HepG2 (cell line): Measurements from ENCODE around the gene PCNT. TPM values are rescaled to one million over a fixed set of nuclear protein-coding genes. Genes with fewer than 3 reads are reported as not detected.

Experiments used
- ATF7 ChIP-seq, 2 experiments: fragments of 450-650 bp in 1 of 2; sonication (generic) in 1 of 2; formaldehyde crosslinking in 1 of 2; IDR thresholded peaks; 2 replicates each; pipeline versions ENCODE4 v1.4.0 to v1.6.1; 2016 to 2020; ENCODE audit warnings: antibody characterized with exemption in 1 of 2, mild to moderate bottlenecking in 1 of 2, missing genetic modification reagents in 1 of 2
- DMTF1 ChIP-seq: sonication (generic); formaldehyde crosslinking; IDR thresholded peaks from 2 replicates; pipeline ENCODE4 v1.4.0; 2020; ENCODE audit warnings: mild to moderate bottlenecking, missing genetic modification reagents
- ELF1 ChIP-seq: sonication (generic); formaldehyde crosslinking; IDR thresholded peaks from 2 replicates; pipeline ENCODE4 v1.4.0; 2020; ENCODE audit warnings: missing genetic modification reagents
- FOXK2 ChIP-seq: fragments of 450-650 bp; IDR thresholded peaks from 2 replicates; pipeline ENCODE4 v1.6.1; 2016
- GLI4 ChIP-seq: sonication (generic); formaldehyde crosslinking; IDR thresholded peaks from 2 replicates; pipeline ENCODE4 v1.5.1; 2020; ENCODE audit warnings: missing genetic modification reagents, mild to moderate bottlenecking, moderate library complexity, borderline replicate concordance
- GZF1 ChIP-seq: sonication (generic); formaldehyde crosslinking; IDR thresholded peaks from 2 replicates; pipeline ENCODE4 v1.5.1; 2020; ENCODE audit warnings: mild to moderate bottlenecking, missing genetic modification reagents
- HMGXB4 ChIP-seq, 2 experiments: sonication (generic) in 1 of 2; formaldehyde crosslinking in 1 of 2; IDR thresholded peaks; 2 replicates each; pipeline versions ENCODE4 v1.4.0 to v1.6.1; 2018 to 2020; ENCODE audit warnings: missing genetic modification reagents in 2 of 2, borderline replicate concordance in 1 of 2, low read depth in 1 of 2, mild to moderate bottlenecking in 1 of 2, missing biosample characterization in 1 of 2
- ISX ChIP-seq: sonication (generic); formaldehyde crosslinking; conservative IDR thresholded peaks from 2 replicates; pipeline ENCODE4 v1.5.0; 2020; ENCODE audit warnings: missing genetic modification reagents
- KDM5B ChIP-seq: sonication (generic); formaldehyde crosslinking; IDR thresholded peaks from 2 replicates; pipeline ENCODE4 v1.4.0; 2020; ENCODE audit warnings: missing genetic modification reagents, mild to moderate bottlenecking, borderline replicate concordance
- KLF15 ChIP-seq: sonication (generic); formaldehyde crosslinking; IDR thresholded peaks from 2 replicates; pipeline ENCODE4 v1.8.1; 2023; ENCODE audit warnings: borderline replicate concordance, mild to moderate bottlenecking, inconsistent platforms, missing genetic modification reagents, mixed read lengths
- NRL ChIP-seq: sonication (generic); formaldehyde crosslinking; IDR thresholded peaks from 2 replicates; pipeline ENCODE4 v1.5.0; 2020; ENCODE audit warnings: missing genetic modification reagents, mild to moderate bottlenecking, moderate library complexity, borderline replicate concordance
- PREB ChIP-seq: sonication (generic); formaldehyde crosslinking; IDR thresholded peaks from 2 replicates; pipeline ENCODE4 v1.4.0; 2020; ENCODE audit warnings: missing genetic modification reagents
- RBM22 ChIP-seq: fragments of 200-400 bp; formaldehyde crosslinking; optimal IDR thresholded peaks from 2 replicates; pipeline ENCODE3; 2017; ENCODE audit warnings: mild to moderate bottlenecking, low read length, moderate library complexity
- SMC3 ChIP-seq: IDR thresholded peaks from 2 replicates; pipeline ENCODE4 v1.6.1; 2011; ENCODE audit warnings: low read length, improper control_type of control experiment
- SNAI1 ChIP-seq: sonication (generic); formaldehyde crosslinking; IDR thresholded peaks from 2 replicates; pipeline ENCODE4 v1.5.0; 2020; ENCODE audit warnings: mild to moderate bottlenecking, missing genetic modification reagents, borderline replicate concordance
- ZFX ChIP-seq: sonication (generic); formaldehyde crosslinking; IDR thresholded peaks from 2 replicates; pipeline ENCODE4 v1.4.0; 2020; ENCODE audit warnings: mild to moderate bottlenecking, low read depth, missing genetic modification reagents, moderate library complexity
- ZNF232 ChIP-seq: sonication (generic); formaldehyde crosslinking; IDR thresholded peaks from 2 replicates; pipeline ENCODE4 v1.4.0; 2020; ENCODE audit warnings: missing genetic modification reagents, borderline replicate concordance
- ZNF256 ChIP-seq: sonication (generic); formaldehyde crosslinking; conservative IDR thresholded peaks from 2 replicates; pipeline ENCODE4 v1.4.0; 2020; ENCODE audit warnings: missing genetic modification reagents
- ZNF329 ChIP-seq: sonication (generic); formaldehyde crosslinking; IDR thresholded peaks from 2 replicates; pipeline ENCODE4 v1.9.0; 2021; ENCODE audit warnings: low read depth, mild to moderate bottlenecking, missing genetic modification reagents
- ZNF562 ChIP-seq: sonication (generic); formaldehyde crosslinking; IDR thresholded peaks from 2 replicates; pipeline ENCODE4 v1.8.0; 2022; ENCODE audit warnings: missing genetic modification reagents, borderline replicate concordance
- ZNF644 ChIP-seq: IDR thresholded peaks from 2 replicates; pipeline ENCODE4 v1.6.1; 2016; ENCODE audit warnings: low read depth
- polyA plus RNA-seq, 8 experiments: library from polyadenylated mRNA; depleted of rRNA in 3 of 8; stranded (reverse) in 7 of 8; unstranded in 1 of 8; fragments of >200 nt; fragmentation: Illumina TruSeq in 4 of 8; extraction: Trizol in 4 of 8; gene quantifications; 2 replicates each; pipeline versions ENCODE4 v1.2.1 to v1.2.3, GENCODE V29; 2011 to 2016; ENCODE audit warnings: low read depth in 4 of 8, missing spikeins in 1 of 8, mixed read lengths in 1 of 8; ENCODE audit not compliant: insufficient read depth in 1 of 8
- total RNA-seq, 5 experiments: library from RNA; depleted of rRNA; stranded (reverse); fragments of >200 nt; fragmentation: Illumina TruSeq; extraction: Trizol; gene quantifications; 2 replicates each; pipeline ENCODE4 v1.2.3, GENCODE V29; 2016; ENCODE audit warnings: low read depth in 1 of 5
- TF ChIP-seq, protein P1 (sequence below): sonication (generic); formaldehyde crosslinking; IDR thresholded peaks from 2 replicates; pipeline ENCODE4 v1.4.0; 2020; ENCODE audit warnings: mild to moderate bottlenecking, missing genetic modification reagents, borderline replicate concordance

The PCNT gene
- total and polyA plus RNA-seq, 2 of the 13 experiments (the other 11 are each of a cell fraction or from before 2014, with no cell fraction given) = 5.6 to 12.4 TPM

GRCh38 chr21:46325073-46325912 is 1.3 kb downstream of the PCNT start (continued):
- no peak for TF ChIP-seq DMTF1 (CRISPR knock-in tag)
- TF ChIP-seq ZNF256 (CRISPR knock-in tag) = no peak
- no peak for TF ChIP-seq ISX (CRISPR knock-in tag)
- no peak for TF ChIP-seq ZNF562 (CRISPR knock-in tag)
- no peak for TF ChIP-seq RBM22
- no peak for TF ChIP-seq NRL (CRISPR knock-in tag)
- no peak for TF ChIP-seq KLF15 (CRISPR knock-in tag)
- no peak for TF ChIP-seq ATF7 (IDR thresholded peaks at IDR 0.05)
- TF ChIP-seq ATF7 (CRISPR knock-in tag; IDR thresholded peaks at IDR 0.05) = 0 out of 2 replicates have a peak, but pooled peaks have one; percentile 24
- TF ChIP-seq ZNF329 (CRISPR knock-in tag) = no peak
- TF ChIP-seq, protein P1, sequence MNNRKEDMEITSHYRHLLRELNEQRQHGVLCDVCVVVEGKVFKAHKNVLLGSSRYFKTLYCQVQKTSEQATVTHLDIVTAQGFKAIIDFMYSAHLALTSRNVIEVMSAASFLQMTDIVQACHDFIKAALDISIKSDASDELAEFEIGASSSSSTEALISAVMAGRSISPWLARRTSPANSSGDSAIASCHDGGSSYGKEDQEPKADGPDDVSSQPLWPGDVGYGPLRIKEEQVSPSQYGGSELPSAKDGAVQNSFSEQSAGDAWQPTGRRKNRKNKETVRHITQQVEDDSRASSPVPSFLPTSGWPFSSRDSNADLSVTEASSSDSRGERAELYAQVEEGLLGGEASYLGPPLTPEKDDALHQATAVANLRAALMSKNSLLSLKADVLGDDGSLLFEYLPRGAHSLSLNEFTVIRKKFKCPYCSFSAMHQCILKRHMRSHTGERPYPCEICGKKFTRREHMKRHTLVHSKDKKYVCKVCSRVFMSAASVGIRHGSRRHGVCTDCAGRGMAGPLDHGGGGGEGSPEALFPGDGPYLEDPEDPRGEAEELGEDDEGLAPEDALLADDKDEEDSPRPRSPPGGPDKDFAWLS = no peak
- TF ChIP-seq ELF1 (CRISPR knock-in tag) = no peak
- no peak for TF ChIP-seq SNAI1 (CRISPR knock-in tag)
- TF ChIP-seq GZF1 = no peak
- TF ChIP-seq GLI4 (CRISPR knock-in tag) = no peak
- peak in 1 of 2 experiments; percentile 76; a peak in 2 of 4 replicates for TF ChIP-seq HMGXB4 (CRISPR knock-in tag; IDR thresholded peaks at IDR 0.05; ENCODE audit: borderline replicate concordance in 1 of 2, low read depth in 1 of 2)
- TF ChIP-seq FOXK2 = no peak
- TF ChIP-seq KDM5B (CRISPR knock-in tag) = no peak
- TF ChIP-seq PREB (CRISPR knock-in tag) = no peak
- TF ChIP-seq ZNF232 (CRISPR knock-in tag) = no peak
- TF ChIP-seq ZNF644 (CRISPR knock-in tag) = no peak
- TF ChIP-seq SMC3 = no peak
- TF ChIP-seq ZFX (CRISPR knock-in tag) = peak; percentile 78
